B cell (primary cell): ENCODE data around the gene GP1BB.

ENCODE experiments used
- CTCF ChIP-seq: fragments of 200-600 bp; IDR thresholded peaks from one replicate; pipeline ENCODE4 v1.8.0; 2022; ENCODE audit warnings: antibody characterized with exemption, mild to moderate bottlenecking
- EZH2 ChIP-seq: IDR thresholded peaks from 2 replicates; pipeline ENCODE4 v1.6.1; 2012; ENCODE audit warnings: borderline replicate concordance, low read depth, mild to moderate bottlenecking, moderate library complexity, low read length; ENCODE audit not compliant: insufficient read depth, poor library complexity, severe bottlenecking

- TF ChIP-seq CTCF (no peak), EZH2 (no peak)
Measured at GRCh38 chr22:19729507-19729906, 6.2 kb downstream of the GP1BB start.
